Measurements from ENCODE around the gene RAB11FIP4. TPM values are rescaled to one million over a fixed set of nuclear protein-coding genes. Genes with fewer than 3 reads are reported as not detected.

Gene RAB11FIP4
- polyA plus RNA-seq, 5 donors: 5.9 to 8.4 (median 7.1) TPM

DNA sequence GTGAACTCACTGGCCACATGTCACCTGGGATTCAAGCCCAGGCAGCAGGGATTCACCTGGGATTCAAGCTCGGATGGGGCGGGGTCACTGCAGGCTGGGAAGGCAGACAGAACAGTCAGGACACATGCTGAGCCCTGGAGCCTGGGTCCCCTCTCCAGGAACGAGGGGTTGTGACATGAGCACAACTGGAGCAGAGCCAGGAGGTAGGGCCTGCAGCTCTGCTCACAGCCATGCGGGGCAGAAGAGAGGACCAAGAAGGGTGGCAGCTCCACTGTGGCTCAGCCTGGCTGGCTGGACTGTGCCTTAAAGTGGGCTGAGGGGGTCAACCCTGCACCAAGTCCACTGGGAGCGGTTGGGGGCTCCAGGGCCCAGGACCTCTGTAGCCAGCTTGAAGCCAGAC is 150.1 kb downstream of the RAB11FIP4 start:
- DNase-seq: no peak

DNA sequence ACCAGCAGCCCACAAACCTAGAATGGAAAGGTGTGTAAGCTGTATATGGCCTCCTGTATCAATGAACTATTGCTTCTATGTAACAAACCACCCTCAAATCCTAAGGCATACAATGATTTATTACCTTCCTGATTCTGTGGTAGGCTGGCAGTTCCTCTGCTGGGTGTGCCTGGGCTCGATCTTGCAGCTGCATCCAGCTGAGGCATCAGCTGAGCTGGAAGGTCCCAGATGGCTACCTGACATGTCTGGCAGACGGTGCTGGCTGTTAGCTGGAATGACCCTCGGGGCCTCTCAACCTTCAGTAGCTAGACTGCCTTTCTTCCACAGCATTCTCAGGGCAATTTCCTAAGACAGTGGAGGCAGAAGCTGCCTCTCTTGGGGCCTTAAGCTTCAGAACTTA is 152.7 kb downstream of the RAB11FIP4 start:
- DNase-seq: no peak

DNA sequence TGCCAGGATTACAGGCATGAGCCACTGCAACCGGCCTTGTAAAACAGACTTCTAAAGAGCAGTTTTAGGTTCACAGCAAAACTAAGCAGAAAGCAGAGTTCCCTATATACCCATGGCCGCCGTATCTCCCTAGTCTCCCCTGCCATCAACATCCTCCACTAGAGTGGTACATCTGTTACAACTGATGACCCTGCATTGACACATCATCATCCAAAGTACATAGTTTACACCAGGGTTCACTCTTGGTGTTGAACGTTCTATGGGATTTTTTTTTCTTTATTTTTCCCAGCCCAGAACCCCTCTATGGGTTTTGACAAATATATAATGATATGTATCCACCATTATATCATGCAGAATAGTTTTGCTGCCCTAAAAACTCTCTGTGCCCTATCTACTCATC is 155.2 kb downstream of the RAB11FIP4 start:
- no peak for DNase-seq

DNA sequence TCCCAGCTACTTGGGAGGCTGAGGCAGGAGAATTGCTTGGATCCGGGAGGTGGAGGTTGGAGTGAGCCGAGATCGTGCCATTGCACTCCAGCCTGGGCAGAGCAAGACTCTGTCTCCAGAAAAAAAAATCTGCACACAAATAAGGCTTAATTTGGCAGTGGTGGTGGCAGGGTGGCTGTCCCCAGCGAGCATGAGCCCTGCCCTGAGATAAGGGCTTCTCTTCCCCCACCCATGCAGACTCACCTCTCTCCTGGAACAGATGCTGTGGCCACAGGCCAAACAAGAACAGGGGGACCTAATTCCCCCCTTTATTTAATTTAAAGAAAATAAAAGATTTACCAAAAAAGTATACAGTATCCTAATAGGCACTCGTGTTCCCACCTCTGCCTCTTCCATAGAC is 157.2 kb downstream of the RAB11FIP4 start:
- DNase-seq: no peak

DNA sequence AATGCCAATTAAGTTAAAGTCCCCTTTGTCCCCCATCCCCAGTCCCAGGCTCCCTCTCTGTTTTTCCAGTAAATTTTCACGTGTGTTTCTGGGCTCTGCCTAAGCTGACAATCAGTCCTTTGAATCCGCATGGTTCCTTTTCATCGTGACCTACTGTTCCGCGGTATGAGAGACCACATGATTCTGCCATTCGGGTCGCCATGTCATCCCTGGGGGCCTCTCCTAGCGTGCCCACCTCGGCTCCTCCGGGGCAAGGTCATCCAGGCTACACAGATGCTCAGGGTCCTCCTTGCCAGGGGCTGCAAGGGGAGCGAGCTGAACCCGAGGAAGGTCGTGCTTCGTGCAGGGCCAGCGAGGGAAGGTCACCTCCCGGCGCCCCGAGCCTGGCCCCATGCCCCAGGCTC is 157.6 kb downstream of the RAB11FIP4 start:
- DNase-seq: no peak

DNA sequence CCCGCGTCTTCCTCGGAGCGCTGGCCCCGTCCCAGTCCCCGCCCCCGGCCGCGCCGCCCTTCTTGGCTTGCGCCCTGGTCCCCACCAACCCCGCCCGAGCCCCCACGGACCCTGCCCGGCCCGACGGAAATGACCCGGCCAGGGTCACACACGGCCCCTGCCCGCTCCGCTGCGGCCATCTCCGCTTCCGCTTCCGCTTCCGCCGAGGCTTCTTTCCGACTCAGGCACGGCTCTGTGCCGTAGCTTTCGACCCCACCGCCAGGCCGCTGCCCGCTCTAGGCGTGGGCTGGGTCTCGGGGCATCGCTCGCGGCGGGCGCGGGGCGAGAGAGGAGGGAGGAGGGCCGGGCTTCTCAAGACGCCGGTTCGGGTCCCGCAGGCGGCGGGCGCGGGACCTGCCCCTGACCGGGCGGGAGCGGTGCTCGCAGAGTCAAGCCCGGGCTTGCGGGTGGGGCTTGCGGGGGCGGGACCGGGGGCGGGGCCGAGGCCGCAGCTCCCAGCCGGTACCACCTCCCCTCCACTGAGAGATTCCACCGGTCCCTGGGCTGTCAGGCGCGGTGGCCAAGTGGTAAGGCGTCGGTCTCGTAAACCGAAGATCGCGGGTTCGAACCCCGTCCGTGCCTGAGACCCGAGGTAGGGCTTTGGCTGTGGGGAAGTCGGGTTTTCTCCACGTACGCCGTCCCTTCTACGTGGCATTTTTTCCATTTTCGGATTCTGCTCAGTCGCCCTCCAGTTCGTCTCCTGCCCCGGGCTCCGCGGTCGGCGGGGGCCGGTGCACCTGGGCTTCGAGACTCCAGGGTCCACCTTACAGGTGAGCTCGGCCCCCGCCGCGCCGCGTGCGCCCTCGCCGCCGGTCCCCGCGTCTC is 158.3 kb downstream of the RAB11FIP4 start:
- peak; percentile 90 to 92 for DNase-seq

DNA sequence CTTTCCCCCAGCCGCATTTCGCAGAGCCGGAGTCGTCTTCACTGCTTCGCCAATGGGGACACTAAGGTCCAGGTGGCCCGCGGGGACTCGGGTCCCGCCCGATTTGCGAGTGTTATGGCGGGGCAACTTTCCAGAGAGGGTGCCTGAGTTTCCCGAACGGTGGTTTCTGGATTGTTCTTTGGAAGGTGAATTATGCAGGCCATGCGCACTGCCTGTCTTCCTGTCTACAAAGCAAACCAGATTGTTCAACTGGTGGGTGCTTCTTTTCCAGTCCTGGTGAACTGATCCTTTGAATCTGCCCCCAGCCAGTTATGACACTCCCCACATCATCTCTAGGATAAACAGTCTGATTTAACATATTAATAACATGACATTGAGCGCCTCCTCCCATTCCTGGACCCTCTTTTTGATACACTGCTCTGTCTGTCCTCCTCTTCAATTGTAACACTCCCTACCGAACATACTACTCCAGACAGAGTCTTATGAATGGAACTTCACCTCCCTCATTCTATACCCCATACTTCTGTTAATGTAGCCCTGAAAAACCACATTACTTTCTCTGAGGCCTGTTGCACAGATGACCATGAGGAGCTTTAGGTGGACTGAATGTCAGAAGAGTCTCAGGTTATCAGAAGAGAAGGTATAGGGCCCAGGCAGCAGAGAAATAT is 159.0 kb downstream of the RAB11FIP4 start:
- DNase-seq: no peak

DNA sequence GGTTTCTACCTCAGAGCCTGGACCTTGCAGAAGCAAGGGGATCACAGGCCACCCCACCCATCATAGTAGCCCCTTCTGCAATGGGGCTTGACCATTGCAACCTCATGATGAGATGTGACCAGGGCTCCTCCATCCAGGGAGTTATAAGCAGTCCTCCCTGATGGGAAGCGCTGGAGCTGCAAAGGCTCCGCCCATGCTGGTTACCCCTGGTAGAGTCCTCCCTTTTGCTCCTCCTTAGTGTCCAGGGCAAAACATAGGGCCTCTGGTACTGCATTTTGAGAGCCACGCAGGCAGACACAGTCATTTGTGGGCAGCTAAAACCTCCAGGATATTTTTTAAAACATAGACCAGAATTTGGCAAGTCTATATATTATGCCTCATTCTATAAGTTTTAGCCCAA is 161.1 kb downstream of the RAB11FIP4 start:
- no peak for DNase-seq

DNA sequence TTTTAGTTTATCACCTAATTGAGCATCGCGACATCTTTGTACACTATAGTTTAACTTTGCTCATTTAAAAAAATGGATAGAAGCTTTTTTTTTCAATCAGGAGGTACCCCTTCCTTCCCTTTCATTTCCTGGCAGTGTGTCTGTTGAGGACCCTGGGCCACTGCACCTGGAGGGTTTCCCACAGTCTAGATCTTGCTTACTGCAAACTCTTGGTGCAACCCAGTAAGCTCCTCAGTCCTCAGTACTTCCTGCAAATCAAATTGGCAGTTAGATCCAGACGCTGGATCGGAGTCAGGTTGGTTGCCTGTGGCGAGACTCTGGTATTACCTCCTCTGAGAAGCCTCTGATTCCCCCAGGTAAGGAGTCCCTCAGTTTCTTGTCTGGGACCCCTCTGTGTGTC is 162.0 kb downstream of the RAB11FIP4 start:
- DNase-seq: no peak

DNA sequence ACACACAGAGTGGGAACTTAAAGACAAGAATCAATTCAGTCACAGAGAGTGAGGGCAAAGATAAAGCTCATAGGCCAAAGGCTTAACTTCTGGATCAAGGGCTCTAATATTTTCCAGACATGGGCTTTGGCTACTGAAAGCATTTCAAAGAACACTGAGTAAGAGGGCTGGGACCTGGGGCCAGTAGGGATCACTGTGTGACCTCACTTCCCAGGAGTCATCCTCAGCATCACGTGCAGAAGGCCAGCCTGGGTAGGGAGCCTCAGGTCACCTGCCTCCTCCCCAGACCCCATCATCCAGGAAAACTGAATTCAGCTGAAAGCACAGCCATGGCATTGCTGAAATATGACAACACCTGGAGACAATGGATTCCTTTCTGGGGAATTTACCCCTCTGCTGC is 163.5 kb downstream of the RAB11FIP4 start:
- no peak for DNase-seq

DNA sequence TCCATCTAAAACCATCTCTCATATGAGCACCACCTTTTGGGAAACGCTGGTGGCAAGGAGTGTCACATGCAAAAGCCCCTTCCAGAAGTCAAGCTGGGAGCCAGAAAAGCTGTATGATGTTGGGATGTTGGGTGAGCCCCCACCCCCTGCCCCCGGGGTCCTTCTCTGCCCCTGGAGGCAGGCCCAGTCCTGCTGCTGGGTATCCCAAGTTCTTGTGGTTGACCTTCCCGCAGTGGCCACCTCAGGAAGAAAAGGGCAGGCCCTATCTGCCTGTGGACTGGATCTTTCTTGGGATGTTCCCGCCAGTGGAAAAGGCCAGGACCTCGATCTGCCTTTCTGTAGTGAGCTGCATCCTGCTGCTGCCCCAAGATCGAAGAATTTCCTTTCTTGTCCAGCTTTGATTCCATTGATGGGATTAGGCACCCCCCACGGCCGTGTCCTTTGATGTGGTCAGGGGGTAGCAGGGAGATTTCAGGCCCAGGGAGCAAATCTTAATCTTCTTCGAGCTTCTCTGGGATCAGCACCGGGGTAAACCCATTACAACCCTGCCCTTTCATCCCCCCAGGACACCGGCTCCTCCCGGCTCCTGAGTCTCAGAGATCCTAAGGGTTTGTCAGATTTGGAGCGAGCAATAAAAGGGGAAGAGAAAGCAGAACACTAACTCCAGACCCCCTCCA is 165.6 kb downstream of the RAB11FIP4 start:
- no peak for DNase-seq

DNA sequence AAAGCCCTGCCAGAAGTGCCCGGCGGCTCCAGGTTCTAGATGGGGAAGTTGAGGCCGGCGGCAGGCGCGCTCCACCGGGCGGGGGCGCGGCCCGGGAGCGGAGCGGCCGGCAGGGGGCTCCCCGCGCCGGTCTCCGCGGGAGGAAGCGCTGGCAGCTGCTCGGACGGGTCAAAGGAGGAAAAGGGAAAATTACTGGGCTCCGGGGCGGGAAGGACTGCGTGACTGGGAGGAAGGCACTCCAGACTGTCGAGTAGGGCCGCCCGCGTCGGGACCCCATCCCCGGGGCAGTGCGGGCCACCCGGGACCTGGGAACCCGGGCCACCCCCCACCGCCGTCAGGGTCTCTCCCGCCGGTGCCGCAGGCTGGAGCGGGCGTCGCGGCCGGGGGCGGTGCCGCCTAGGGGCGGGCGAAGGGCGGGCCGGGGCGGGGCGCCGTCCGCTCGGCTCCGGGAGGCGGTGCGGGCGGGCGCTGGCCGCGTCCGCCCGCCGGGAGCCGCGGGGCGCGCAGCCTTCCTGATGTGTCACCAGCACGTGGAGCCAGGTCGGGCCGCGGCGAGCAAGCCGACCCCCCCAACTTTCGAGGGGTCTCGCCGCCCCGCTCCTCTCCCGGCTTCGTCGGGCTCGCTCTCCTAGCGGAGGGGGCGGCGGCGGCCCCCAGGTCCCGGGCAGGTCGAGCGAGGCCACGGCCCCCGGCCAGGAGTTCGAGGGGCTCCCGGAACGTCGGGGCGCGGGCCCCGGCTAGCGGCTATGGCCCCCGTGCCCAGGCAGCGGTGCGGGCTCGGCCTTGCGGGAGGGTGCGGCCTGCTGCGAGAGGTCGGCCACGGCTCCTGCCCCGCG is 167.5 kb downstream of the RAB11FIP4 start:
- DNase-seq: peak; percentile 81 to 82

DNA sequence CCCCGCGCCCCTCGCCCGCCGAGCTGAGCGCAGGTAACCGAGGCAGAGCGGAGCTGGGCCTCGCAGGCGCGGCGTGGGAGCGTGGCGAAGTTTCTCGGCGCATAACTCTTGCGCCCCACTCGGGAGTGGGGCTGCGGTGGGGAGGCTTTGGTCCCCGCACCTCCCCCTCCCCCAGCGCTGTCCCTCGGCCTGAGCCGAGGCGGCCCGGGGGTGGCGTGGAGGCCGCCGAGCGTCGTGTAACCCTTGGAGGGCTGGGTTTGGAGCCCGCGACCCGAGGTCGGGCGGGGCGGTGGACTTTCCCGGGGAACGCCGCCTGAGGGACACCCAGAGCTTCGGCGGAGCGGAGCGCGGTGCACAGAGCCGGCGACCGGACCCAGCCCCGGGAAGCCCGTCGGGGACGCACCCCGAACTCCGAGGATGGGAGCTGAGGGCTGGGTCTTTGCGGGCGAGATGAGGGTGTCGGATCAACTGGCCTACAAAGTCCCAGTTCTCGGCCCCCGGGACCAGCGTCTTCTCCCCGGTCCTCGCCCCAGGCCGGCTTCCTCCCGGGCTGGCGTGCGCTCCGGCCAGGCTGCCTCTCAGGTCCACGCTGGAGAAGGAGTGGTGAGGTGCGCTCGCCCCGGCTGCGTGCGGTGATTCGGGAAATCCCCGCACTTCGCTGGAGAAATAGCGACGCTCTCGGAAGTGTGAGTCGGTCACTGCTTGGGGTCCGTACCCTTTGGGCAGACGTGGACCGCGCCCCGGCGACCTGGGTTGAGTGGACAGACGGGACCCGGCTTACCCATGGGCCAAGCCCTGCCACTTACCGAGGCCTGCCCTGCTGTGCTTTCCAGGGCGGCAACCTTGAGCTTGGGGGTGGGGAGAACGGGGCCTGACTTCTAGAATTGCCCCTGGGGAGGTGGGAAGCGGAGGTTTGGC is 168.4 kb downstream of the RAB11FIP4 start:
- DNase-seq: no peak

DNA sequence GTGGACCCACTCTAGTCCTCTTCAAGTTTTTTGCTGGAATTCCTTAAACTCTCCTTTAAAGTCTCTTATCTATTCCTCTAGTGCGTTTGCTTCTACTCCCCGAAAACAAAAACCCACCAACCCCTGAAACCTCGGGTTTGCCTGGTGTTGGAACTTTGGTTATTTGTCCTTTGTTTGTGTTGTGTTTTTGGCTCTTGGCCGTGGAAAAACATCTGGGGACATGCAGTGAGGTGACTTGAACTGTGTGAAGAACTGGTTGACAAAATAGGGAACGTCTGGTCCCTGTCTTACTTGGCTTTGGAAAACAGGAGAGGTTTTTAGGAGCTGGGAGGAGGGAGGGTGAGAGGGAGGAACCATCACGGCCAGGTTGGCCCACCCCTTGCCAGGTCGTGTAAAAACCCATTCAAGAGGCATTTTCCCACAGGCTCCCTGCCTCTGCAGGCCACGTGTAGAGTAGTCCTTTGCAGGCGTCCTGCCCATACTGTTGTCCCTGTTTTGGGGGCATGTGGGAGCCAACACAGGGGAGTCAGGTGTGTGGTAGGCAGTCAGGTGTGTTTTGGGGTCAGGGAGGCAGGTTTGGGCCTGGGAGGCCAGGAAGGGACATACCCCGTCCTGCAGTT is 169.3 kb downstream of the RAB11FIP4 start:
- no peak for DNase-seq

DNA sequence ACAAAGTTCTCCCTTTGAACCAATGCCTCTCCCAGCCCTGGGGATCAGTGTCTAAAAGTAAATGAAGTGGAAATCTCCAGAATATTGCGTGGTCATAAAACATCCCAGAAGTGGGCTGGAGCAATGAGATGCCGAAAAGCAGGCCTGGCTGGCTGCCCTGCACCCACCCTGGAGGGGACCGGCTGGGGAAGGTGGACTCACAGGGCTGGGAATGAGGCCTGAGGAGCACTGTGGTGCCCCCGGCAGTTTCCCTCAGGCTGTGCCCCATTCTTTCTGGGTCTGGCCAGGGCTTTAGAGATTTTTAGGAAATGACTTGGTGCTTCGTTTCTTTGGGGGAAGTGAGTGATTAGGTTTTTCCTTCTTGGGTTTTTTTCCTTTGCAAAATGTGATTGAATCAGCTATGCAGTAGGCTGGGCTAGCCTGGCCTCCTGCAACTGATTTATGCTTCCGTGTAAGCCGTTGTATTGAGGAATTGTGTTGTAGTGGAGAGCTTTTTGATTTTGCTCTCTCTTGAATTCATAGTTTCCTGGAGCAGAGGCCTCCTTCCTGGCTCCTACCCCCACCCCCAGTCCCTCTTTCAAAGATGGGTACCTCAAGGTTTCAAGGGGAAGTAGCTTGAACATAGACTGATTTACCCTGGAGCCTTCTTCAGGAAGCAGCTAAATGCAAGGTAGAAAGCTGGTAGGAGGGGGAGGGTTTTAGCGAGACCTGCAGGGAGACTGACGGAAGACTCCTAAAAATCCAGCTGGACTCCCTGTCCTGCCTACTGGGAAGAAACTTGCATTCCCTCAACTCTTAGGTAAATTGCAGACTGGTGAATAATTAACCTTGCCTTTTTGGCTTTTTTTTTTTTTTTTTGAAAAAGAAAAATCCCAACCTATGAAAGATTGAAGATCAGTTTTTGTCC is 170.2 kb downstream of the RAB11FIP4 start:
- no peak for DNase-seq

DNA sequence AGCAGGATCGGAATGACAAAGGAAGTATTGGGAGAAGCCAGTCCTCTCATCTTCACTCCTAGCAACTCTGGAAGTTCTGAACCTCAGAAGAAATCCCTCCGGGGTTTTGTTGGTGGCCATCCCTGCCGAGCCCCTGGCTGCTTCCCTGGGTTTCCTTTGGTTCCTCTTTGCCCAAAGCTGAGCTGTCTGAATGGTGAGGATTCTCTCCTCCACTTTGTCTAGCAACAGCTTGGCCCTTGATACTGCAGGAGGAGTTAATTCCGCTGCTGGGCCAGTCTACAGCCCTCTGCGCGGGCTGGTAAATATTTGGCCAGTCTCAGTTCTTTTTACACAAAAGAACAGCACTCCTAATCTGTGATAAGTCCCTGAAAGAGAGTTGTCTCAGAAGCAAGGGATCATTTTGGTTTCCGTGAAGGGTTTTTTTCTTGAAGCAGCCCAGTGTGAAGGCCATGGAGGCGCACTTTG is 170.9 kb downstream of the RAB11FIP4 start:
- DNase-seq: no peak

DNA sequence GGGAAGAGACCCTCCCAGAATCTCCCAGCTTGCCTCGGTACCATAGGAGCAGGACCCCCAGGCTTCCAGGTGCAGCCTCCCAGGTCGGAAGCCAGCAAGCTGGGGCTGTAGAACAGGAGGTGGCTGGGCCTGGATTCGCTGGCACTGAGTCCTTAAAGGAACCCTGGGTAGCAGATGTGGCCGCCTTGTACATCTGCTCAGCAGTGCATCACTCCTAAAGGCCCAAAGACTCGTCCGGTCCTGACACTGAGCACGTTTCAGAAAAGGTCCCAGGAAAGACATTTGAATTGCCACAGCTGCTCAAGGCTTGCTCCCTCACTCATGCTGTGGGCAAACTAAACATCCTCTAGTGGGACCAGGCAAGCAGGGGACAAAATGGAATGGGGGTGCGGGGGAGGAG is 172.8 kb downstream of the RAB11FIP4 start:
- no peak for DNase-seq

DNA sequence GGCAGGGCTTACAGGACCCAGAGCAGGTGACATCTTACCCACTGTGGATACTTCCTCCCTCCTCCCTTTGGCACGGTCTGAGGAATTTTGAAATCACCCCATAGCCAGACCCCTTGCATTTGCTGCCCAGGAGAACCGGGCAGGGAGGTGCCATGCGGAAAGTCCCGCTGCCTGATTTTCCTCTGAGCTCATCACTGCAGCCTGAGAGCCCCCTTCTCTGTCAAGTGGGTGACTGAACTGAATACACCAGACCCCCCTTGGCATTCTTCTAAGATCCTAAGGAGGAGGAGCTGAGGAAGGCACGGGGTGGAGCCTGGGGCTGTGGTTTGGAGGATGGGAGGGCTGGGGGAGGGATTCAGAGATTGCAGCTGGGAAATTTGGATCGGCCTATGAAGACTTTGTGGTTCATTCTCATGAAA is 173.4 kb downstream of the RAB11FIP4 start:
- no peak for DNase-seq

DNA sequence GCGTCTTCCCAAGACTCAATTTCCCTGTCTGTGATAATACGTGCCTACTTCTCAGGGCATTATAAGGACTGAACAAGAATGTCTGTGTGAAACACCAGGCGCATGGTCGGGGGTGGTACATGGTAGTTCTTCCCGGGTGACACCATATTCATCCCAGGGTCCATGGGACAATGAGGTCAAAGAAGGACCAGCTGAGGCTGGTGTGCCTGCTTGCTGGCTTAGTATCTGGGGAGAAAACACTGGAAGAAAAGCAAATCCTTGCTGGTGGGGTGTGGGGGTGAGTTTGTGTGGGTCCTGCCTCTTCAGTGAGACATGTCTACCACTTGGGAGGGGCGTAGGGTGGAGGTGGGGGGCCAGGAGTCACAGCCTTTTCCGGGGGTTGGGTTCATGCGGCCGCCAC is 174.2 kb downstream of the RAB11FIP4 start:
- DNase-seq: no peak

All from right lung (tissue), 5 donors.